Bronchial epithelial cell (primary cell): Measurements from ENCODE around the gene GNG2. TPM values are rescaled to one million over a fixed set of nuclear protein-coding genes. Genes with fewer than 3 reads are reported as not detected.

Source experiments
- DNase-seq: peaks from one replicate; pipeline ENCODE4 v3.0.0-alpha.2; 2010; ENCODE audit warnings: low read depth
- FAIRE-seq: peaks from 2 replicates; lab custom pipeline; 2011; peaks lifted over from hg19 to GRCh38; lab: Jason Lieb, UNC
- H3K27me3 ChIP-seq: 2 replicates; pipeline ENCODE4 v1.5.1; 2011; ENCODE audit warnings: low read length; ENCODE audit not compliant: control insufficient read depth, insufficient read depth
- H3K36me3 ChIP-seq: 2 replicates; pipeline ENCODE4 v1.5.1; 2011; ENCODE audit warnings: low read length; ENCODE audit not compliant: control insufficient read depth, insufficient read depth
- H3K4me3 ChIP-seq: 2 replicates; pipeline ENCODE4 v1.5.1; 2011; ENCODE audit warnings: mild to moderate bottlenecking, low read depth, low read length, control low read depth
- total RNA-seq: library from RNA; depleted of rRNA; stranded (reverse); fragments of >200 nt; gene quantifications from 2 replicates; pipeline ENCODE4 v1.2.1, GENCODE V29; 2014
- TF ChIP-seq, protein P1 (sequence below): IDR thresholded peaks from 2 replicates; pipeline ENCODE4 v1.5.1; 2011; ENCODE audit warnings: mild to moderate bottlenecking, moderate library complexity, low read length, control low read depth, inconsistent platforms; ENCODE audit not compliant: insufficient read depth, severe bottlenecking

GNG2 gene
- total RNA-seq, 1 donor from 2014 or later: not detected

DNA sequence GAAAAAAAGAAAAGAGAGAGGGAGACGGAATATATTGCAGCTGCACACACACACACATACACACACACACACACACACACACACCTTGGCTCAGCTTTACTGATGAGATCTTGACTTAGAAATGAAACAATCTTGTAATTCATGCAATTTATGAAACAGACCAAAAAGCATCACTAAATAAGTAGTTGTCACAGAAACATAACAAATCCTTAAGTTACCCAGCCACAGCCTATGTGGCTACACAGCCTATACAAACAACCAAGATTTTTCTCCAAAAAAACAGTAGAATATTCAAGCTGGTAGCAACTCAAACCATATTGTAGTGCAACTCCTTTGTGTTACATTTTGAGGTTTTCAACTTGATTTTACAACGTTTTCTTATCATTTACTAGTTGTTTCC lies 37.9 kb upstream of the GNG2 start:
- TF ChIP-seq, protein P1, sequence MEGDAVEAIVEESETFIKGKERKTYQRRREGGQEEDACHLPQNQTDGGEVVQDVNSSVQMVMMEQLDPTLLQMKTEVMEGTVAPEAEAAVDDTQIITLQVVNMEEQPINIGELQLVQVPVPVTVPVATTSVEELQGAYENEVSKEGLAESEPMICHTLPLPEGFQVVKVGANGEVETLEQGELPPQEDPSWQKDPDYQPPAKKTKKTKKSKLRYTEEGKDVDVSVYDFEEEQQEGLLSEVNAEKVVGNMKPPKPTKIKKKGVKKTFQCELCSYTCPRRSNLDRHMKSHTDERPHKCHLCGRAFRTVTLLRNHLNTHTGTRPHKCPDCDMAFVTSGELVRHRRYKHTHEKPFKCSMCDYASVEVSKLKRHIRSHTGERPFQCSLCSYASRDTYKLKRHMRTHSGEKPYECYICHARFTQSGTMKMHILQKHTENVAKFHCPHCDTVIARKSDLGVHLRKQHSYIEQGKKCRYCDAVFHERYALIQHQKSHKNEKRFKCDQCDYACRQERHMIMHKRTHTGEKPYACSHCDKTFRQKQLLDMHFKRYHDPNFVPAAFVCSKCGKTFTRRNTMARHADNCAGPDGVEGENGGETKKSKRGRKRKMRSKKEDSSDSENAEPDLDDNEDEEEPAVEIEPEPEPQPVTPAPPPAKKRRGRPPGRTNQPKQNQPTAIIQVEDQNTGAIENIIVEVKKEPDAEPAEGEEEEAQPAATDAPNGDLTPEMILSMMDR: no peak
- FAIRE-seq: peak; percentile 7
- Histone ChIP-seq H3K36me3 (no peaks in the 10 kb centered on the region), H3K4me3 (no peak overlapping the region), H3K27me3 (peaks cover 2% of the 10 kb centered on the region)
- DNase-seq: no peak

GRCh38 chr14:51823706-51824105 lies 36.7 kb upstream of the GNG2 start:
- TF ChIP-seq, protein P1: no peak
- no peak for FAIRE-seq
- no peak overlapping the region for H3K4me3 ChIP-seq
- H3K36me3 ChIP-seq: no peaks in the 10 kb centered on the region
- DNase-seq: peak; percentile 56
- peaks cover 2% of the 10 kb centered on the region for H3K27me3 ChIP-seq

DNA sequence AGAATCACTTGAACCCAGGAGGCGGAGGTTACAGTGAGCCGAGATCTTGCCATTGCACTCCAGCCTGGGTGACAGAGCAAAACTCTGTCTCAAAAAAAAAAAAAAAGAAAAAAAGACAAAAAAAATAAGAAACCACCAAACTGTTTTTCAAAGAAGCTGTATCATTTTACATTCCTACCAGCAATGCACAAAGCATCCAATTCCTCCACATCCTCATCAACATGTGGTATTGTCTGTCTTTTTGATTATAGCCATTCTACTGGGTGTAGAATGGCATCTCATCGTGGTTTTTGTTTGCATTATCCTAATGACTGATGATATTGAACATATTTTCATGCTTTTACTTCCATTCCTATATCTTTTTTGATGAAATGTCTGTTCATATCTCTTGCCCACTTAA lies 36.2 kb upstream of the GNG2 start:
- DNase-seq (no peak), FAIRE-seq (no peak)
- Histone ChIP-seq H3K36me3 (no peaks in the 10 kb centered on the region), H3K4me3 (no peak overlapping the region), H3K27me3 (peaks cover 2% of the 10 kb centered on the region)
- TF ChIP-seq, protein P1: no peak

- DNase-seq (no peak), FAIRE-seq (no peak)
- H3K36me3 ChIP-seq: no peaks in the 10 kb centered on the region
- no peak overlapping the region for H3K4me3 ChIP-seq
- TF ChIP-seq, protein P1: no peak
- no peaks in the 10 kb centered on the region for H3K27me3 ChIP-seq
Observed at GRCh38 chr14:51825926-51826325, 34.5 kb upstream of the GNG2 start.

DNA sequence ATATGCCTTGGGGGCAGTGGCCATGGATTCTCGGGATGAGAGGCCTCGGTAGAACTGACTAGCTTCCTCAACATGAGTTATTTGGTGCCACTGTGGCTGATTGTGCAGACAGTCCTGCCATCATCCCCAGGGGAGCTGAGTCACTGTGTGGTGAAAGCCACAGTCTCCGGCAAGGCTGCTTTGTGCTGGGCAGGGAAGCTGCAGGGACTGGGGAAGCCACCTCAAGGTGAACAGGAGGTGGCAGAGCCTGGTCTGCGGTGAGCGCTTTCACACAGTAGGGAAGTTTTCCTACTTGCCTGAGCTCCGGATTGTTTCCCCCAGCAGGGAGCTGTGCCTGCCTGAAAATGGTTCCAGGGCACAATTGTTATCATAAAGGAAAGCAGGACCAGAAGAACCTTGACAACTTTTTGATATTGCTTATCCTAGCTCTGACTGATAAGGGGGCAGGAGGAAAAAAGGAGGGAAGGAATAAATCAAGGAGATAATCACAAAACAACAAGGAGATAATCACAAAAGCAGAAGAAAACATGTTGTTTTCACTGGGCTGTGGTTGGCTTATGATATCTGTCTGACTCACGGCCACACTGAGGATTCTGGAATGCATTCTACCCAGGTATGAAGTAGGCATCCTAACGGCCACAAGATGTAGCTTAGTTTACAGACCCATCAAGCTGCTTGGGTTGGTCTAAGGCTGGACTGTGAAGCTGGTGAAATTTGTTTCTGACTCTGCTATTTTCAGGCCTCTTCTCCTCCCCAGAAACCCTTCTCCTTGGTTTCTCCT lies 32.2 kb upstream of the GNG2 start:
- no peak overlapping the region for H3K4me3 ChIP-seq
- FAIRE-seq (peak; percentile 7), DNase-seq (peak; percentile 82)
- TF ChIP-seq, protein P1: no peak
- no peaks in the 10 kb centered on the region for H3K36me3 ChIP-seq
- no peaks in the 10 kb centered on the region for H3K27me3 ChIP-seq
